ENCODE data around the gene LPCAT2.
A peak's percentile ranks its signal among the peaks of the same experiment; 100 is the strongest.

LPCAT2 gene

GRCh38 chr16:55508271-55508921 is 476 bp upstream of the LPCAT2 start:
- Histone ChIP-seq H3K4me1 (ENCODE audit: control insufficient read depth, low read depth, low read length) (peaks cover 6% of the 10 kb centered on the region), H3K9ac (ENCODE audit: low read length) (no peak overlapping the region), H3K27me3 (ENCODE audit: control insufficient read depth, insufficient read depth, low read length) (peaks cover 12% of the 10 kb centered on the region), H3K27ac (ENCODE audit: low read length) (no peak overlapping the region), H3K4me3 (ENCODE audit: low read length) (peak overlapping the region; percentile 70), H3K36me3 (ENCODE audit: control insufficient read depth, low read depth, low read length) (peaks cover 3% of the 10 kb centered on the region), H3K9me3 (ENCODE audit: control insufficient read depth, low read depth, low read length) (peaks cover 8% of the 10 kb centered on the region)

GRCh38 chr16:55510185-55510805 is 1.4 kb downstream of the LPCAT2 start:
- Histone ChIP-seq H3K4me3 (ENCODE audit: low read length) (peak overlapping the region; percentile 70), H3K36me3 (ENCODE audit: control insufficient read depth, low read depth, low read length) (no peaks in the 10 kb centered on the region), H3K27ac (ENCODE audit: low read length) (no peak overlapping the region), H3K4me1 (ENCODE audit: control insufficient read depth, low read depth, low read length) (peaks cover 6% of the 10 kb centered on the region), H3K9ac (ENCODE audit: low read length) (no peak overlapping the region), H3K27me3 (ENCODE audit: control insufficient read depth, insufficient read depth, low read length) (peaks cover 12% of the 10 kb centered on the region), H3K9me3 (ENCODE audit: control insufficient read depth, low read depth, low read length) (peaks cover 8% of the 10 kb centered on the region)

GRCh38 chr16:55512941-55513340 is 4.1 kb downstream of the LPCAT2 start:
- H3K9ac ChIP-seq (ENCODE audit: low read length): no peak overlapping the region
- peaks cover 12% of the 10 kb centered on the region for H3K27me3 ChIP-seq (ENCODE audit: control insufficient read depth, insufficient read depth, low read length)
- no peak overlapping the region for H3K4me3 ChIP-seq (ENCODE audit: low read length)
- no peak overlapping the region for H3K27ac ChIP-seq (ENCODE audit: low read length)
- peaks cover 6% of the 10 kb centered on the region for H3K4me1 ChIP-seq (ENCODE audit: control insufficient read depth, low read depth, low read length)
- no peaks in the 10 kb centered on the region for H3K36me3 ChIP-seq (ENCODE audit: control insufficient read depth, low read depth, low read length)
- H3K9me3 ChIP-seq (ENCODE audit: control insufficient read depth, low read depth, low read length): peaks cover 8% of the 10 kb centered on the region

- Histone ChIP-seq H3K9me3 (ENCODE audit: control insufficient read depth, low read depth, low read length) (peaks cover 8% of the 10 kb centered on the region), H3K36me3 (ENCODE audit: control insufficient read depth, low read depth, low read length) (no peaks in the 10 kb centered on the region), H3K27me3 (ENCODE audit: control insufficient read depth, insufficient read depth, low read length) (peaks cover 12% of the 10 kb centered on the region), H3K4me1 (ENCODE audit: control insufficient read depth, low read depth, low read length) (peaks cover 6% of the 10 kb centered on the region), H3K27ac (ENCODE audit: low read length) (no peak overlapping the region), H3K9ac (ENCODE audit: low read length) (no peak overlapping the region), H3K4me3 (ENCODE audit: low read length) (no peak overlapping the region)
Observed at GRCh38 chr16:55513616-55514015, 4.7 kb downstream of the LPCAT2 start.

- Histone ChIP-seq H3K4me3 (ENCODE audit: low read length) (no peak overlapping the region), H3K9ac (ENCODE audit: low read length) (no peak overlapping the region), H3K9me3 (ENCODE audit: control insufficient read depth, low read depth, low read length) (peaks cover 8% of the 10 kb centered on the region), H3K36me3 (ENCODE audit: control insufficient read depth, low read depth, low read length) (no peaks in the 10 kb centered on the region), H3K27ac (ENCODE audit: low read length) (no peak overlapping the region), H3K4me1 (ENCODE audit: control insufficient read depth, low read depth, low read length) (peaks cover under 1% of the 10 kb centered on the region), H3K27me3 (ENCODE audit: control insufficient read depth, insufficient read depth, low read length) (peaks cover 5% of the 10 kb centered on the region)
Observed at GRCh38 chr16:55515111-55515510, 6.2 kb downstream of the LPCAT2 start.

GRCh38 chr16:55521792-55522191 is 12.9 kb downstream of the LPCAT2 start:
- Histone ChIP-seq H3K27ac (ENCODE audit: low read length) (no peak overlapping the region), H3K4me1 (ENCODE audit: control insufficient read depth, low read depth, low read length) (no peaks in the 10 kb centered on the region), H3K36me3 (ENCODE audit: control insufficient read depth, low read depth, low read length) (no peaks in the 10 kb centered on the region), H3K27me3 (ENCODE audit: control insufficient read depth, insufficient read depth, low read length) (no peaks in the 10 kb centered on the region), H3K9me3 (ENCODE audit: control insufficient read depth, low read depth, low read length) (peaks cover 13% of the 10 kb centered on the region), H3K9ac (ENCODE audit: low read length) (no peak overlapping the region), H3K4me3 (ENCODE audit: low read length) (no peak overlapping the region)

GRCh38 chr16:55526441-55526840 is 17.6 kb downstream of the LPCAT2 start:
- no peaks in the 10 kb centered on the region for H3K4me1 ChIP-seq (ENCODE audit: control insufficient read depth, low read depth, low read length)
- no peak overlapping the region for H3K27ac ChIP-seq (ENCODE audit: low read length)
- H3K27me3 ChIP-seq (ENCODE audit: control insufficient read depth, insufficient read depth, low read length): no peaks in the 10 kb centered on the region
- H3K9me3 ChIP-seq (ENCODE audit: control insufficient read depth, low read depth, low read length): peaks cover 7% of the 10 kb centered on the region
- H3K9ac ChIP-seq (ENCODE audit: low read length): no peak overlapping the region
- H3K36me3 ChIP-seq (ENCODE audit: control insufficient read depth, low read depth, low read length): no peaks in the 10 kb centered on the region
- no peak overlapping the region for H3K4me3 ChIP-seq (ENCODE audit: low read length)

GRCh38 chr16:55527885-55528284 is 19.0 kb downstream of the LPCAT2 start:
- H3K27me3 ChIP-seq (ENCODE audit: control insufficient read depth, insufficient read depth, low read length): no peaks in the 10 kb centered on the region
- no peak overlapping the region for H3K4me3 ChIP-seq (ENCODE audit: low read length)
- H3K4me1 ChIP-seq (ENCODE audit: control insufficient read depth, low read depth, low read length): no peaks in the 10 kb centered on the region
- H3K9ac ChIP-seq (ENCODE audit: low read length): no peak overlapping the region
- H3K27ac ChIP-seq (ENCODE audit: low read length): no peak overlapping the region
- no peaks in the 10 kb centered on the region for H3K9me3 ChIP-seq (ENCODE audit: control insufficient read depth, low read depth, low read length)
- no peaks in the 10 kb centered on the region for H3K36me3 ChIP-seq (ENCODE audit: control insufficient read depth, low read depth, low read length)

- Histone ChIP-seq H3K9ac (ENCODE audit: low read length) (no peak overlapping the region), H3K27ac (ENCODE audit: low read length) (no peak overlapping the region), H3K9me3 (ENCODE audit: control insufficient read depth, low read depth, low read length) (no peaks in the 10 kb centered on the region), H3K4me1 (ENCODE audit: control insufficient read depth, low read depth, low read length) (no peaks in the 10 kb centered on the region), H3K36me3 (ENCODE audit: control insufficient read depth, low read depth, low read length) (no peaks in the 10 kb centered on the region), H3K4me3 (ENCODE audit: low read length) (no peak overlapping the region), H3K27me3 (ENCODE audit: control insufficient read depth, insufficient read depth, low read length) (no peaks in the 10 kb centered on the region)
Observed at GRCh38 chr16:55529018-55529417, 20.1 kb downstream of the LPCAT2 start.

GRCh38 chr16:55530316-55530856 is 21.5 kb downstream of the LPCAT2 start:
- no peak overlapping the region for H3K27ac ChIP-seq (ENCODE audit: low read length)
- H3K27me3 ChIP-seq (ENCODE audit: control insufficient read depth, insufficient read depth, low read length): no peaks in the 10 kb centered on the region
- H3K36me3 ChIP-seq (ENCODE audit: control insufficient read depth, low read depth, low read length): no peaks in the 10 kb centered on the region
- H3K9me3 ChIP-seq (ENCODE audit: control insufficient read depth, low read depth, low read length): no peaks in the 10 kb centered on the region
- no peak overlapping the region for H3K9ac ChIP-seq (ENCODE audit: low read length)
- no peak overlapping the region for H3K4me3 ChIP-seq (ENCODE audit: low read length)
- H3K4me1 ChIP-seq (ENCODE audit: control insufficient read depth, low read depth, low read length): no peaks in the 10 kb centered on the region

- no peak overlapping the region for H3K4me3 ChIP-seq (ENCODE audit: low read length)
- no peaks in the 10 kb centered on the region for H3K27me3 ChIP-seq (ENCODE audit: control insufficient read depth, insufficient read depth, low read length)
- H3K36me3 ChIP-seq (ENCODE audit: control insufficient read depth, low read depth, low read length): no peaks in the 10 kb centered on the region
- H3K27ac ChIP-seq (ENCODE audit: low read length): no peak overlapping the region
- no peak overlapping the region for H3K9ac ChIP-seq (ENCODE audit: low read length)
- H3K4me1 ChIP-seq (ENCODE audit: control insufficient read depth, low read depth, low read length): no peaks in the 10 kb centered on the region
- H3K9me3 ChIP-seq (ENCODE audit: control insufficient read depth, low read depth, low read length): no peaks in the 10 kb centered on the region
Observed at GRCh38 chr16:55532227-55532626, 23.4 kb downstream of the LPCAT2 start.

GRCh38 chr16:55534756-55535155 is 25.9 kb downstream of the LPCAT2 start:
- Histone ChIP-seq H3K36me3 (ENCODE audit: control insufficient read depth, low read depth, low read length) (no peaks in the 10 kb centered on the region), H3K9me3 (ENCODE audit: control insufficient read depth, low read depth, low read length) (no peaks in the 10 kb centered on the region), H3K27me3 (ENCODE audit: control insufficient read depth, insufficient read depth, low read length) (no peaks in the 10 kb centered on the region), H3K4me3 (ENCODE audit: low read length) (no peak overlapping the region), H3K27ac (ENCODE audit: low read length) (no peak overlapping the region), H3K4me1 (ENCODE audit: control insufficient read depth, low read depth, low read length) (no peaks in the 10 kb centered on the region), H3K9ac (ENCODE audit: low read length) (no peak overlapping the region)

Data from iPS-18a (cell line).